ENCODE data around the gene ANKAR.
"Not testable (repeated sequence)": the region's sequence is repeated elsewhere in the genome, so short reads cannot be mapped to it uniquely, and the experiment has no call there.

ANKAR gene

GRCh38 chr2:189674374-189675112, at the start of gene ANKAR:
ANKAR (plus strand) TSS chr2:189674670; CDS start chr2:189676491, 1,821 bp downstream.
- in situ Hi-C loops (cut with HindIII; ENCODE audit: low sequenced_read_pairs): no loop called here

- in situ Hi-C loops (cut with HindIII; ENCODE audit: low sequenced_read_pairs): no loop called here
Observed at GRCh38 chr2:189625636-189626035, 48.8 kb upstream of the ANKAR start.

GRCh38 chr2:189627789-189628188, 46.7 kb upstream of the ANKAR start:
- in situ Hi-C loops (cut with HindIII; ENCODE audit: low sequenced_read_pairs): no loop called here

- in situ Hi-C loops (cut with HindIII; ENCODE audit: low sequenced_read_pairs): no loop called here
Observed at GRCh38 chr2:189628817-189629530, 45.5 kb upstream of the ANKAR start.

- in situ Hi-C loops (cut with HindIII; ENCODE audit: low sequenced_read_pairs): no loop called here
Observed at GRCh38 chr2:189629531-189630453, 44.7 kb upstream of the ANKAR start.

GRCh38 chr2:189631849-189632248, 42.6 kb upstream of the ANKAR start:
- in situ Hi-C loops (cut with HindIII; ENCODE audit: low sequenced_read_pairs): no loop called here

- in situ Hi-C loops (cut with HindIII; ENCODE audit: low sequenced_read_pairs): no loop called here
Observed at GRCh38 chr2:189633392-189633811, 41.1 kb upstream of the ANKAR start.

GRCh38 chr2:189635353-189635752, 39.1 kb upstream of the ANKAR start:
- in situ Hi-C loops (cut with HindIII; ENCODE audit: low sequenced_read_pairs): no loop called here

GRCh38 chr2:189638301-189639006, 36.0 kb upstream of the ANKAR start:
- in situ Hi-C loops (cut with HindIII; ENCODE audit: low sequenced_read_pairs): no loop called here

GRCh38 chr2:189639007-189639609, 35.4 kb upstream of the ANKAR start:
- in situ Hi-C loops (cut with HindIII; ENCODE audit: low sequenced_read_pairs): no loop called here

GRCh38 chr2:189641002-189641401, 33.5 kb upstream of the ANKAR start:
- in situ Hi-C loops (cut with HindIII; ENCODE audit: low sequenced_read_pairs): no loop called here

- in situ Hi-C loops (cut with HindIII; ENCODE audit: low sequenced_read_pairs): no loop called here
Observed at GRCh38 chr2:189641590-189641989, 32.9 kb upstream of the ANKAR start.

GRCh38 chr2:189646521-189646920, 27.9 kb upstream of the ANKAR start:
- in situ Hi-C loops (cut with HindIII; ENCODE audit: low sequenced_read_pairs): no loop called here

- in situ Hi-C loops (cut with HindIII; ENCODE audit: low sequenced_read_pairs): no loop called here
Observed at GRCh38 chr2:189648846-189649509, 25.5 kb upstream of the ANKAR start.

GRCh38 chr2:189651284-189651683, 23.2 kb upstream of the ANKAR start:
- in situ Hi-C loops (cut with HindIII; ENCODE audit: low sequenced_read_pairs): no loop called here

GRCh38 chr2:189653464-189653863, 21.0 kb upstream of the ANKAR start:
- in situ Hi-C loops (cut with HindIII; ENCODE audit: low sequenced_read_pairs): not testable (repeated sequence)

- in situ Hi-C loops (cut with HindIII; ENCODE audit: low sequenced_read_pairs): no loop called here
Observed at GRCh38 chr2:189654641-189655040, 19.8 kb upstream of the ANKAR start.

GRCh38 chr2:189657867-189658266, 16.6 kb upstream of the ANKAR start:
- in situ Hi-C loops (cut with HindIII; ENCODE audit: low sequenced_read_pairs): no loop called here

GRCh38 chr2:189658306-189659212, 15.9 kb upstream of the ANKAR start:
- in situ Hi-C loops (cut with HindIII; ENCODE audit: low sequenced_read_pairs): no loop called here

Data from endothelial cell of hepatic sinusoid (primary cell).